Osteoblast (primary cell): ENCODE results near the gene STX3. TPM values are rescaled to one million over a fixed set of nuclear protein-coding genes. Genes with fewer than 3 reads are reported as not detected.

ENCODE experiments used
- DNase-seq: peaks from one replicate; pipeline ENCODE4 v3.0.0; 2011; ENCODE audit warnings: low spot score, mixed read lengths; ENCODE audit not compliant: insufficient read length; ENCODE audit errors: missing footprints
- H2AFZ ChIP-seq: 2 replicates; pipeline ENCODE4 v1.6.0; 2011; ENCODE audit warnings: mild to moderate bottlenecking, low read length
- H3K27ac ChIP-seq: 2 replicates; pipeline ENCODE4 v1.5.1; 2011; ENCODE audit warnings: mild to moderate bottlenecking, low read depth, low read length, moderate library complexity
- H3K27me3 ChIP-seq: 2 replicates; pipeline ENCODE4 v1.6.0; 2012; ENCODE audit warnings: mild to moderate bottlenecking, control low read depth, inconsistent platforms, low read length, moderate library complexity; ENCODE audit not compliant: insufficient read depth
- H3K36me3 ChIP-seq: 2 replicates; pipeline ENCODE4 v1.5.1; 2011; ENCODE audit warnings: mild to moderate bottlenecking, low read length, control low read depth, moderate library complexity; ENCODE audit not compliant: insufficient read depth
- H3K4me1 ChIP-seq: 2 replicates; pipeline ENCODE4 v1.5.1; 2011; ENCODE audit warnings: mild to moderate bottlenecking, low read length, control low read depth, moderate library complexity; ENCODE audit not compliant: insufficient read depth
- H3K4me2 ChIP-seq: 2 replicates; pipeline ENCODE4 v1.6.0; 2011; ENCODE audit warnings: mild to moderate bottlenecking, low read length; ENCODE audit not compliant: insufficient read depth
- H3K4me3 ChIP-seq: fragments of 200-600 bp; sonication (generic); 3 replicates; pipeline ENCODE4 v1.5.1; 2012; ENCODE audit warnings: mild to moderate bottlenecking, low read length, inconsistent platforms; ENCODE audit not compliant: insufficient read depth
- H3K79me2 ChIP-seq: 2 replicates; pipeline ENCODE4 v1.6.0; 2012; ENCODE audit warnings: mild to moderate bottlenecking, low read length, control low read depth, inconsistent platforms; ENCODE audit not compliant: insufficient read depth
- H3K9me3 ChIP-seq: 2 replicates; pipeline ENCODE4 v1.5.1; 2011; ENCODE audit warnings: low read depth, low read length, control low read depth
- H4K20me1 ChIP-seq: 2 replicates; pipeline ENCODE4 v1.6.0; 2012; ENCODE audit warnings: mild to moderate bottlenecking, low read length, control low read depth; ENCODE audit not compliant: insufficient read depth
- total RNA-seq: library from RNA; depleted of rRNA; stranded (reverse); fragments of >200 nt; gene quantifications from 2 replicates; pipeline ENCODE4 v1.2.3, GENCODE V29; 2012
- TF ChIP-seq, protein P1 (sequence below): IDR thresholded peaks from 2 replicates; pipeline ENCODE4 v1.5.1; 2011; ENCODE audit warnings: mild to moderate bottlenecking, low read depth, low read length, moderate library complexity; ENCODE audit errors: extremely low read depth

STX3 gene
- total RNA-seq, 1 donor = 51.4 TPM

DNA sequence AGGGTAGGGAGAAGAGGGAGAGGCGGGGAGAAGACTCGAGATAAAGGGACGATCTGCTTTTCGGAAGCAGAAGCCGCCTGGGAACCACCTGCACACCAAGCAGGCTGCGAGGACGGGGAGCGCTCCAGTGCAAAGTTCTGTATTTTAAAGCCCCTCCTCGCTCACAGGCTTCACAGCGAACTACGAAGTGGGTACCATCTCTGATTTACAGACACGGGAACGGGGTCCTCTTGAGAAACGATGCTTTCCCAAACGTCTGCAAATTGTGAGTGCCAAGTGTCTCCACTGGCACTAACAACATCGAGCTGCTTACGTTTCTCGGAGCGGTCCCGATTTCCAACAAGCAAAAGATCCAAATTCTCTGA, 700 bp upstream of the STX3 start:
- no peak for DNase-seq
- Histone ChIP-seq H3K27me3 (no peaks in the 10 kb centered on the region), H3K9me3 (no peaks in the 10 kb centered on the region), H4K20me1 (peaks cover 19% of the 10 kb centered on the region), H3K4me1 (peaks cover 19% of the 10 kb centered on the region), H3K27ac (peak overlapping the region; percentile 56), H3K4me3 (peak overlapping the region; percentile 97), H3K79me2 (peaks cover 36% of the 10 kb centered on the region), H2AFZ (peak overlapping the region; percentile 98), H3K4me2 (peak overlapping the region; percentile 100), H3K36me3 (no peaks in the 10 kb centered on the region)
- TF ChIP-seq, protein P1, sequence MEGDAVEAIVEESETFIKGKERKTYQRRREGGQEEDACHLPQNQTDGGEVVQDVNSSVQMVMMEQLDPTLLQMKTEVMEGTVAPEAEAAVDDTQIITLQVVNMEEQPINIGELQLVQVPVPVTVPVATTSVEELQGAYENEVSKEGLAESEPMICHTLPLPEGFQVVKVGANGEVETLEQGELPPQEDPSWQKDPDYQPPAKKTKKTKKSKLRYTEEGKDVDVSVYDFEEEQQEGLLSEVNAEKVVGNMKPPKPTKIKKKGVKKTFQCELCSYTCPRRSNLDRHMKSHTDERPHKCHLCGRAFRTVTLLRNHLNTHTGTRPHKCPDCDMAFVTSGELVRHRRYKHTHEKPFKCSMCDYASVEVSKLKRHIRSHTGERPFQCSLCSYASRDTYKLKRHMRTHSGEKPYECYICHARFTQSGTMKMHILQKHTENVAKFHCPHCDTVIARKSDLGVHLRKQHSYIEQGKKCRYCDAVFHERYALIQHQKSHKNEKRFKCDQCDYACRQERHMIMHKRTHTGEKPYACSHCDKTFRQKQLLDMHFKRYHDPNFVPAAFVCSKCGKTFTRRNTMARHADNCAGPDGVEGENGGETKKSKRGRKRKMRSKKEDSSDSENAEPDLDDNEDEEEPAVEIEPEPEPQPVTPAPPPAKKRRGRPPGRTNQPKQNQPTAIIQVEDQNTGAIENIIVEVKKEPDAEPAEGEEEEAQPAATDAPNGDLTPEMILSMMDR = no peak

GRCh38 chr11:59755701-59756557, 753 bp downstream of the STX3 start:
- TF ChIP-seq, protein P1 = no peak
- Histone ChIP-seq H3K4me2 (peak overlapping the region; percentile 100), H4K20me1 (peaks cover 22% of the 10 kb centered on the region), H3K27me3 (no peaks in the 10 kb centered on the region), H3K4me3 (peak overlapping the region; percentile 97), H3K36me3 (no peaks in the 10 kb centered on the region), H3K79me2 (peaks cover 51% of the 10 kb centered on the region), H3K4me1 (peaks cover 19% of the 10 kb centered on the region), H2AFZ (peak overlapping the region; percentile 88), H3K9me3 (no peaks in the 10 kb centered on the region), H3K27ac (peak overlapping the region; percentile 56)
- peak; percentile 92 for DNase-seq

DNA sequence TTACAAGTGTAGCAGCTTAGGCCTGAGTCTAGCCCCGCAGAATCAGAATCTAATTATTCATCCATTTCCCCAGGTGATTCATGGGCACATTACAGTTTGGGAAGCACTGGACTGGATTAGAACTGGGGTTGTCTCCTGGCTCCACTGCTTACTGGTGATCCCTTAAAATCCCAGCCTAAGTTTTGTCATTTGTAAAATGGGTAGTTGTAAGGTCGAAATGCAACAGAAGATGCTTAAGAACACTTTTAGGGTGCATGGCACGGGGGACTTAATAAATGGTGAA, 1.3 kb downstream of the STX3 start:
- H4K20me1 ChIP-seq = peaks cover 22% of the 10 kb centered on the region
- peaks cover 19% of the 10 kb centered on the region for H3K4me1 ChIP-seq
- DNase-seq = peak; percentile 83
- H3K27ac ChIP-seq = peak overlapping the region; percentile 56
- H3K9me3 ChIP-seq = no peaks in the 10 kb centered on the region
- no peak overlapping the region for H2AFZ ChIP-seq
- peak overlapping the region; percentile 97 for H3K4me3 ChIP-seq
- peak overlapping the region; percentile 100 for H3K4me2 ChIP-seq
- no peaks in the 10 kb centered on the region for H3K27me3 ChIP-seq
- no peaks in the 10 kb centered on the region for H3K36me3 ChIP-seq
- TF ChIP-seq, protein P1 = no peak
- peaks cover 56% of the 10 kb centered on the region for H3K79me2 ChIP-seq

GRCh38 chr11:59756845-59757244, 1.7 kb downstream of the STX3 start:
- no peaks in the 10 kb centered on the region for H3K9me3 ChIP-seq
- H3K4me1 ChIP-seq = peaks cover 19% of the 10 kb centered on the region
- peak; percentile 89 for DNase-seq
- no peak overlapping the region for H2AFZ ChIP-seq
- H3K36me3 ChIP-seq = no peaks in the 10 kb centered on the region
- H3K79me2 ChIP-seq = peaks cover 59% of the 10 kb centered on the region
- no peak overlapping the region for H3K27ac ChIP-seq
- peak overlapping the region; percentile 100 for H3K4me2 ChIP-seq
- H3K4me3 ChIP-seq = peak overlapping the region; percentile 97
- H3K27me3 ChIP-seq = no peaks in the 10 kb centered on the region
- H4K20me1 ChIP-seq = peaks cover 22% of the 10 kb centered on the region
- TF ChIP-seq, protein P1 = no peak
